ENCODE data around the gene KCND2. TPM values are rescaled to one million over a fixed set of nuclear protein-coding genes. Genes with fewer than 3 reads are reported as not detected.
A peak's percentile ranks its signal among the peaks of the same experiment; 100 is the strongest.

The KCND2 gene
- total and polyA plus RNA-seq, 2 of the 4 experiments (the other 2 are of a cell fraction): under 0.01 TPM; not detected in 1

DNA sequence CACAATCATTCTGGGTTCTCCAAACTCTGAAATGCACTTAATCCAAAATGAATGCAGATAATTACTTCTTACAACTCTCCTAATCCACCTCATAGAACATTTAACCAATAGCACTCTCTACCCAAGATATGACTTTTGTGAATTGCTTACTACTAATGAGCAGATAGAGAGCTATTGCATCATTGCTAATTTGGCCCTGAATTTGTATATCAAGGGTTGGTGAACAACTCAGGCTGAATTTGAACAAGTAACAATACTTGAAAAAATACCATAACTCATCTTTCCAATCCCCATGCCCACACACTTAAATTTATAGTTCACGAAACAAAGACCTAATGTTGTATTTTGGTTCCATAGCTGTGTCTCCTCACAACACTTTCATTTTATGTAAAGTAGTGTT lies 339.0 kb downstream of the KCND2 start:
- Histone ChIP-seq H3K9ac (ENCODE audit: low read depth, low read length) (no peak overlapping the region), H3K27ac (ENCODE audit: insufficient read depth, low read length) (no peak overlapping the region), H2AK9ac (replicated peaks; ENCODE audit: low read depth, low read length, poor library complexity) (no peak overlapping the region), H2AFZ (replicated peaks; ENCODE audit: low read length, poor library complexity) (no peak overlapping the region), H3K79me1 (ENCODE audit: low read depth in 1 of 2, low read length in 2 of 2) (no peaks in the 10 kb centered on the region), H3K4me2 (ENCODE audit: low read depth, low read length) (no peak overlapping the region), H3K4me1 (ENCODE audit: control insufficient read depth, insufficient read depth, low read length) (no peaks in the 10 kb centered on the region), H3K9me3 (ENCODE audit: control insufficient read depth, insufficient read depth, low read length) (no peaks in the 10 kb centered on the region), H3K4ac (ENCODE audit: low read depth, low read length) (no peak overlapping the region), H2AK5ac (ENCODE audit: low read depth, low read length) (no peak overlapping the region), H2BK20ac (ENCODE audit: low read depth, low read length) (no peak overlapping the region), H3K14ac (replicated peaks; ENCODE audit: low read depth, low read length) (no peak overlapping the region), H4K5ac (ENCODE audit: low read depth, low read length) (no peak overlapping the region), H3K4me3 (ENCODE audit: insufficient read depth, low read depth, low read length) (no peak overlapping the region), H3K18ac (ENCODE audit: low read depth, low read length) (no peak overlapping the region), H3K56ac (ENCODE audit: extremely low read depth, insufficient read depth, low read length) (no peak overlapping the region), H2BK15ac (ENCODE audit: low read depth, low read length) (no peak overlapping the region), H4K8ac (ENCODE audit: low read depth in 2 of 2, low read length in 2 of 2) (no peak overlapping the region), H3K27me3 (ENCODE audit: control insufficient read depth, insufficient read depth, low read length) (no peaks in the 10 kb centered on the region), H3K36me3 (ENCODE audit: control insufficient read depth, insufficient read depth, low read length) (no peaks in the 10 kb centered on the region), H3K23ac (ENCODE audit: low read depth, low read length) (no peak overlapping the region), H2BK120ac (ENCODE audit: low read depth, low read length) (no peak overlapping the region), H4K20me1 (ENCODE audit: insufficient read depth, low read length) (no peaks in the 10 kb centered on the region), H4K91ac (ENCODE audit: insufficient read depth, low read depth, low read length) (no peak overlapping the region), H2BK5ac (ENCODE audit: low read depth, low read length, poor library complexity, severe bottlenecking) (no peak overlapping the region), H3K9me1 (ENCODE audit: insufficient read depth, low read length) (no peaks in the 10 kb centered on the region)
- no peak for DNase-seq
- whole genome bisulfite sequencing, 2 experiments (ENCODE audit: extremely low coverage in 2 of 2, insufficient read length in 1 of 2): no CpG with 5 or more reads among the region's 1 CpG
- CTCF ChIA-PET: no interaction called here
- no TSS peak for BruUV-seq (replicated peaks)
- in situ Hi-C loops (cut with MboI; ENCODE audit: low sequenced_read_pairs) (no loop called here), dilution Hi-C loops (cut with HindIII; ENCODE audit: low sequenced_read_pairs, unreplicated experiment) (no loop called here), intact Hi-C loops (cut with micrococcal nuclease) (no loop called here)
- TF ChIP-seq FOS (IDR thresholded peaks at IDR 0.05; ENCODE audit: low read depth, low read length) (no peak), CEBPB (IDR thresholded peaks at IDR 0.05; ENCODE audit: low read depth, low read length) (peak; percentile 49), MAZ (IDR thresholded peaks at IDR 0.05; ENCODE audit: borderline replicate concordance, low read depth, low read length) (no peak)
- POLR2A ChIA-PET (ENCODE audit: unreplicated experiment): interaction anchor here (0.5 kb wide), 1 partner anchor 1301 kb away, joined by 10 read pairs; no protein-coding TSS in a partner anchor
- no peak for ATAC-seq (ENCODE audit: low read depth)
